Endothelial cell of umbilical vein (primary cell): Measurements from ENCODE around the gene CRKL. TPM values are rescaled to one million over a fixed set of nuclear protein-coding genes. Genes with fewer than 3 reads are reported as not detected.

Source experiments
- BruUV-seq: library from RNA; stranded (reverse); fragments of 400-500 nt; replicated peaks from 2 replicates; lab custom pipeline; 2021; lab: Mats Ljungman, UMichigan
- CTCF ChIA-PET: fragments of 300-600, 350-600 bp; sonication (Branson Sonifier 250); formaldehyde crosslinking; loops from one replicate; lab custom pipeline; 2021; ENCODE audit warnings: antibody characterized with exemption, inconsistent platforms; lab: Charles Lee
- POLR2A ChIA-PET: fragments of 300-600, 350-600 bp; sonication (Branson Sonifier 250); formaldehyde crosslinking; loops from one replicate; lab custom pipeline; 2021; ENCODE audit warnings: antibody characterized with exemption, inconsistent platforms; lab: Charles Lee
- DNase-seq: peaks from one replicate; pipeline ENCODE4 v3.0.0-alpha.2; 2011; ENCODE audit warnings: low read depth, low spot score
- FAIRE-seq: peaks from 2 replicates; lab custom pipeline; 2011; peaks lifted over from hg19 to GRCh38; lab: Jason Lieb, UNC
- H2AFZ ChIP-seq: 2 replicates; pipeline ENCODE4 v1.6.0; 2012; ENCODE audit warnings: low read depth, low read length, control low read depth, inconsistent platforms
- H3K27ac ChIP-seq: 2 replicates; pipeline ENCODE4 v1.5.1; 2011; ENCODE audit warnings: low read depth, mild to moderate bottlenecking, control low read depth, low read length, moderate library complexity; ENCODE audit not compliant: insufficient read depth
- H3K27me3 ChIP-seq, 2 experiments: 2 replicates each; pipeline versions ENCODE4 v1.6.0 to v1.6.1; 2011; ENCODE audit warnings: low read length in 2 of 2, mixed read lengths in 1 of 2; ENCODE audit not compliant: control insufficient read depth in 2 of 2, insufficient read depth in 2 of 2
- H3K36me3 ChIP-seq, 2 experiments: 2 replicates in 1 of 2; 3 replicates in 1 of 2; pipeline ENCODE4 v1.5.1; 2011; ENCODE audit warnings: low read length in 2 of 2, mild to moderate bottlenecking in 1 of 2, moderate library complexity in 1 of 2; ENCODE audit not compliant: control insufficient read depth in 2 of 2, insufficient read depth in 2 of 2; ENCODE audit errors: extremely low read depth in 1 of 2
- H3K4me1 ChIP-seq: 3 replicates; pipeline ENCODE4 v1.5.1; 2011; ENCODE audit warnings: mild to moderate bottlenecking, low read length; ENCODE audit not compliant: control insufficient read depth, insufficient read depth; ENCODE audit errors: extremely low read depth
- H3K4me2 ChIP-seq: 2 replicates; pipeline ENCODE4 v1.6.1; 2011; ENCODE audit warnings: low read length, control low read depth, mixed read lengths; ENCODE audit not compliant: insufficient read depth
- H3K4me3 ChIP-seq, 3 experiments: fragments of 200-600 bp in 1 of 3; sonication (generic), shearing (Covaris generic) in 1 of 3; replicated peaks in 1 of 3; 2 replicates each; pipeline ENCODE4 v1.5.1; 2011 to 2016; ENCODE audit warnings: control low read depth in 3 of 3, low read length in 3 of 3, mild to moderate bottlenecking in 2 of 3, inconsistent platforms in 1 of 3, low read depth in 1 of 3, moderate library complexity in 1 of 3; ENCODE audit not compliant: insufficient read depth in 1 of 3
- H3K79me2 ChIP-seq: 2 replicates; pipeline ENCODE4 v1.6.0; 2012; ENCODE audit warnings: low read length, inconsistent platforms; ENCODE audit not compliant: control insufficient read depth, insufficient read depth
- H3K9ac ChIP-seq: replicated peaks from 2 replicates; pipeline ENCODE3; 2011; ENCODE audit warnings: low read length, control low read depth; ENCODE audit not compliant: insufficient read depth; ENCODE audit errors: extremely low read depth
- H3K9me1 ChIP-seq: replicated peaks from 3 replicates; pipeline ENCODE4 v1.6.0; 2011; ENCODE audit warnings: mild to moderate bottlenecking, low read length; ENCODE audit not compliant: control insufficient read depth, insufficient read depth; ENCODE audit errors: extremely low read depth
- H3K9me3 ChIP-seq: replicated peaks from 2 replicates; pipeline ENCODE4 v1.5.1; 2012; ENCODE audit warnings: low read length, inconsistent platforms; ENCODE audit not compliant: control insufficient read depth, insufficient read depth
- H4K20me1 ChIP-seq: replicated peaks from 2 replicates; pipeline ENCODE3; 2011; ENCODE audit warnings: mild to moderate bottlenecking, low read length; ENCODE audit not compliant: control insufficient read depth, insufficient read depth; ENCODE audit errors: extremely low read depth
- CTCF ChIP-seq, 2 donors: IDR thresholded peaks; 1 replicate in 1 of 2; 2 replicates in 1 of 2; pipeline ENCODE4 v1.5.1; 2011; ENCODE audit warnings: low read length in 2 of 2, mild to moderate bottlenecking in 2 of 2, moderate library complexity in 2 of 2, control low read depth in 1 of 2, inconsistent platforms in 1 of 2, low read depth in 1 of 2; ENCODE audit not compliant: insufficient read depth in 1 of 2; ENCODE audit errors: extremely low read depth in 1 of 2
- EZH2 ChIP-seq: IDR thresholded peaks from 2 replicates; pipeline ENCODE4 v1.6.1; 2012; ENCODE audit warnings: borderline replicate concordance, low read depth, mild to moderate bottlenecking, moderate library complexity, low read length, inconsistent platforms; ENCODE audit not compliant: severe bottlenecking
- FOS ChIP-seq: IDR thresholded peaks from 2 replicates; pipeline ENCODE4 v1.6.1; 2011; ENCODE audit warnings: mild to moderate bottlenecking, low read length, moderate library complexity, borderline replicate concordance; ENCODE audit not compliant: insufficient read depth
- GATA2 ChIP-seq: IDR thresholded peaks from 2 replicates; pipeline ENCODE4 v1.7.0; 2011; ENCODE audit warnings: low read depth, mild to moderate bottlenecking, moderate library complexity, mixed read lengths, low read length; ENCODE audit not compliant: insufficient read length, insufficient read depth
- JUN ChIP-seq: IDR thresholded peaks from 2 replicates; pipeline ENCODE4 v1.6.1; 2011; ENCODE audit warnings: borderline replicate concordance, low read depth; ENCODE audit not compliant: insufficient read length, insufficient read depth
- MAX ChIP-seq: IDR thresholded peaks from 2 replicates; pipeline ENCODE4 v1.6.1; 2011; ENCODE audit not compliant: insufficient read depth, insufficient read length
- MYC ChIP-seq: IDR thresholded peaks from one replicate; pipeline ENCODE4 v1.6.1; 2011; ENCODE audit warnings: mild to moderate bottlenecking, low read depth, low read length
- POLR2A ChIP-seq: IDR thresholded peaks from 2 replicates; pipeline ENCODE4 v1.6.1; 2012; ENCODE audit warnings: low read depth, mild to moderate bottlenecking, control low read depth, low read length
- POLR2AphosphoS5 ChIP-seq: IDR thresholded peaks from 2 replicates; pipeline ENCODE4 v1.6.1; 2012; ENCODE audit warnings: low read depth, mild to moderate bottlenecking, control low read depth, low read length, moderate library complexity; ENCODE audit not compliant: insufficient read depth
- dilution Hi-C: fragments of 300-500 bp; cut with MboI; formaldehyde crosslinking; loops from one replicate; pipeline ENCODE4 v1.15.0; 2019; ENCODE audit warnings: low sequenced_read_pairs; ENCODE audit not compliant: extremely low pct_ligation_motif_present
- intact Hi-C: fragments of 100-400 bp; cut with micrococcal nuclease; formaldehyde crosslinking; loops from one replicate; pipeline ENCODE4 v1.10.0; 2022
- polyA plus RNA-seq, 4 experiments: library from polyadenylated mRNA; depleted of rRNA in 3 of 4; stranded (reverse) in 3 of 4; unstranded in 1 of 4; fragments of >200 nt; gene quantifications; 2 replicates each; pipeline versions ENCODE4 v1.2.1 to v1.2.3, GENCODE V29; 2011 to 2012; ENCODE audit warnings: missing spikeins in 1 of 4
- total RNA-seq: library from RNA; stranded (reverse); gene quantifications from 2 replicates; pipeline ENCODE4 v1.2.3, GENCODE V29; 2021

CRKL gene
- total and polyA plus RNA-seq, 2 donors (not counting 3 experiments of a cell fraction or from before 2014, with no cell fraction given): 18.0 to 50.6 TPM

GRCh38 chr22:20912494-20912893, 4.7 kb upstream of the CRKL start:
- H3K27me3 ChIP-seq: no peaks in the 10 kb centered on the region
- dilution Hi-C loops (no loop called here), intact Hi-C loops (no loop called here)
- H3K27ac ChIP-seq: no peak overlapping the region
- H3K79me2 ChIP-seq: peaks cover 2% of the 10 kb centered on the region
- DNase-seq (no peak), FAIRE-seq (no peak)
- TF ChIP-seq POLR2A (no peak), POLR2AphosphoS5 (no peak), MAX (no peak), GATA2 (no peak), JUN (no peak), MYC (no peak), CTCF (IDR thresholded peaks at IDR 0.05; ENCODE audit: extremely low read depth in 1 of 2, insufficient read depth in 1 of 2, low read depth in 1 of 2, low read length in 2 of 2) (no peak), EZH2 (no peak), FOS (no peak)
- H3K36me3 ChIP-seq: no peaks in the 10 kb centered on the region
- BruUV-seq: no TSS peak
- ChIA-PET POLR2A (no interaction called here), CTCF (interaction anchor here (0.7 to 1.0 kb wide), 2 partner anchors 9 to 27 kb away, joined by 3 to 5 read pairs; no protein-coding TSS in a partner anchor)
- no peak overlapping the region for H2AFZ ChIP-seq
- no peak overlapping the region for H3K4me3 ChIP-seq
- no peak overlapping the region for H3K4me2 ChIP-seq
- H3K9ac ChIP-seq: no peak overlapping the region
- H3K9me1 ChIP-seq: no peaks in the 10 kb centered on the region
- H3K4me1 ChIP-seq: peaks cover 6% of the 10 kb centered on the region
- H3K9me3 ChIP-seq: no peaks in the 10 kb centered on the region
- H4K20me1 ChIP-seq: no peaks in the 10 kb centered on the region
